ENCODE measurements around the gene FBXO7. TPM values are rescaled to one million over a fixed set of nuclear protein-coding genes. Genes with fewer than 3 reads are reported as not detected.

FBXO7 gene
- total RNA-seq, 1 experiment from 2014 or later: 83.6 TPM

Other genes with a start within 250 kb of the FBXO7 start
- not detected in 2 replicates for gene SLC5A4, start 219.5 kb upstream of the FBXO7 start, total RNA-seq (2014; rRNA removed; shearing (Covaris generic))
- not detected in 2 replicates for gene RFPL3, start 116.9 kb upstream of the FBXO7 start, total RNA-seq (2014; rRNA removed; shearing (Covaris generic))
- gene RTCB, start 62.6 kb upstream of the FBXO7 start, total RNA-seq (2014; rRNA removed; shearing (Covaris generic)): 228 and 258 TPM in 2 replicates
- gene BPIFC, start 10.4 kb upstream of the FBXO7 start, total RNA-seq (2014; rRNA removed; shearing (Covaris generic)): 0.17 TPM in 1 of 2 replicates, not detected in the other

Data from Daoy (cell line).